ENCODE results near the gene DEPDC5.
"Not testable (repeated sequence)": the region's sequence is repeated elsewhere in the genome, so short reads cannot be mapped to it uniquely, and the experiment has no call there.

Gene DEPDC5

GRCh38 chr22:31749636-31750364 is 4.0 kb upstream of the DEPDC5 start, which contains the start of gene PRR14L:
TSS of gene PRR14L (minus strand) at chr22:31750132. CDS start at chr22:31738860, 11,272 bp downstream.
- peak; percentile 100 for DNase-seq

DNA sequence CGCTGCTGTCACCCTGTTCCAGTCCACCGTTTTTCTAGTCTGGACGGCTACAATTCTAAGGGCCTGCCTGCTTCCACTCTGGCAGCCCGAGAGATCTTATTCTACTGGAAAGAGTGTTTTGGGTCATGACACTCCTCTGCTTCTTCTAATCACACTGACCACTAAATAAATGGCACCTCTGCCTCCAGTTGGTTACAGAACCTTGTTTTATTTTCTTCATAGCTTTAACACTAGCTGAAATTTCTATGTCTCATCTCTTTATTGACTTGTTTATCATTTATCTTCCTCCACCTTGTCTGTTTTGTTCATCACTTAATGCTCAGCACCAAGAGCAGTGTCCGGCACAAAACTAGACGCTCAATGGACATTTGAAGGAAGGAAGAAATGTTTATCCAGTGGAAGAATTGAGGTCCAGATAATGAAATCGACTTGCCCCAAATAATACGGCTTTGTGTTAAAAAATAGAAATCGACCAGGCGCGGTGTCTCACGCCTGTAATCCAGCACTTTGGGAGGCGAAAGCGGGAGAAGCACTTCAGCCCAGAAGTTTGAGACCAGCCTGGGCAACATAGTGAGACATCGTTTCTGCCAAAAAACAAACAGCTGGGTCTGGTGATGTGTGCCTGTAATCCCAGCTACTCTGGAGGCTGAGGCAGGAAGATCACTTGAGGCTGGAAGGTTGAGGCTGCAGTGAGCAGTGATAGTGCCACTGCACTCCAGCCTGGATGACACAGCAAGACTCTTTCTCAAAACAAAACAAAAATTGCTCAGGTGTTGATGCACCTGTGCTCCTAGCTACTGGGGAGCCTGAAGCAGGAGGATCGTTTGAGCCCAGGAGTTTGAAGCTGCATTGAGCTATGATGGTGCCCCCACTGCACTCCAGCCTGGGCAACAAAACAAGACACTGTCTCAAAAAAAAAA is 3.2 kb upstream of the DEPDC5 start:
- DNase-seq: no peak

DNA sequence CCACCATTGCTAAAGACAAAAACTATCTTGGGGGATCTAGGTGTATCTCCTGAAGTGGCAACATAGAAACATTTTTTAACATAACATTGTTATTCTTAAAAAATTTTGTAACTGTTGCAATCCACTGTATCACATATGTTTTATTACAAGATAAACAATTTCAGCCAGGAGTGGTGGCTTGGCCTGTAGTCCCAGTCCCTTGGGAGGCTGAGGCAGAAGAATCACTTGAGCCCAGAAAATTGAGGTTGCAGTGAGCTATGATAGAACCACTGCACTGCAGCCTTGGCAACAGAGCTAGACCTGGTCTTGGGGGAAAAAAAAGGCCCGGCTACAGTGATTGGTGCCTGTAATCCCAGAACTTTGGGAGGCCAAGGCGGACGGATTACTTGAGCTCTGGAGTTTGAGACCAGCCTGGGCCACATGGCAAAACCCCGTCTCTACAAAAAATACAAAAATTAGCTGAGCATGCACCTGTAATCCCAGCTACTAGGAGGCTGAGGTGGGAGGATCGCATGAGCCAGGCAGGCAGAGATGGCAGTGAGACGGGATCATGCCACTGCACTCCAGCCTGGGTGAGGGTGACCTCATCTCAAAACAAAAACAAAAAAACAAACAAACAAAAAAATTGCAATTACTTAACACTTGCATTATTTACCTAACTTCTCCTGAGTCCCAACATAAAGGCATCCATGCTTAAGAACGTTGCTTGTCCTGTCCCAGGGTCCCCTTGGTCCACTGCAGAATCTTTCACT is 1.5 kb upstream of the DEPDC5 start:
- no peak for DNase-seq

- DNase-seq: peak; percentile 32
These were observed 700 bp upstream of the DEPDC5 start for GRCh38 chr22:31753005-31753633.

DNA sequence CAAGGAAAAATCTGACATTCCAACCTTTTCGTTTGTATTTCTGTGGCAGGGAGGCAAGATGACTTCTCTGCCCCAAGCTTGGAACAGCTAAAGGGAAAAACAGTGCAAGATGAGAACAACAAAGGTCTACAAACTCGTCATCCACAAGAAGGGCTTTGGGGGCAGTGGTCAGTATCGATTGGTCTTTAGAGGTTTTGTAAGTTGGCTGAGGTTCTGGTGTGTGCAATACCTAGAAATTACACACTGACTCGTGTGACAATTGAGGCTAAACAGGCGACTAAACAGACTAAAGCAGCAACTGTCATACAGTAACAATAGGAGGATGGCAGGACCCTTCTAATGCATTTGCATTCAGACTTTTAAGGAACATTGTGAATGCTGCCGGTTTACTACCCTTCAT is 994 bp downstream of the DEPDC5 start:
- DNase-seq: no peak

DNA sequence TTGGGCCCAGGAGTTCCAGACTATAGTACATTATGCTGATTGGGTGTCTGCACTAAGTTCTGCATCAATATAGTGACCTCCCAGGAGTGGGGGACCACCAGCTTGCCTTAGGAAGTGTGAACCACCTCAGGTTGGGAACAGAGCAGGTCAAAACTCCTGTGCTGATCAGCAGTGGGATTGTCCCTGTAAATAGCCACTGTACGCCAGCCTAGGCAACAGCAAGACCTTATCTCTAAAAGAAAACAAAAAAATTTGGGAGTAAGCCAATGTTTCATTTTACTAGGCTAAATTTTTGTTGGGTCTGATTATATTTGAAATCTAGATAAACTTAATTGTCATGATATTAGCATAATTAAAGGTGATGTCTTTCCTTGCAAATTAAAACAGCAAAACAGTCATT is 3.4 kb downstream of the DEPDC5 start:
- DNase-seq: no peak

- not testable (repeated sequence) for DNase-seq
These were observed 5.0 kb downstream of the DEPDC5 start for GRCh38 chr22:31758860-31759259.

DNA sequence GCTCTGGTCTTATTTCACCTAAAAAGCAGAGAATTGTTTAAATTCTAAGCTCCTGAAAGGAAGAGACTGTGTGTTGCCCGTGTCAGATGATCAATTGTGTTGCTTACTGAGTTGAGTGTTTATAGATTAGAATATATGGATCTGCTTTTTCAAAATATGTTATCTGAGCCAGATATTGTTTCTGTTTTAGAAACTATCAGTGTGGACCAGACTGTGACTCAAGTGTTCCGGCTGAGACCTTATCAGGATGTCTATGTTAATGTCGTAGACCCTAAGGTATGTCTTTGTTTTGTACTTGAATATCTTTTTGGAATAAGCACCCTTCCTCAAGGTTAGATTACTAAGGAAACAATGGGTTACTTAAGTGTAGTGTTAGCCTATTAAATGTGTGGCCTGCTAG is 11.0 kb downstream of the DEPDC5 start:
- DNase-seq: no peak

DNA sequence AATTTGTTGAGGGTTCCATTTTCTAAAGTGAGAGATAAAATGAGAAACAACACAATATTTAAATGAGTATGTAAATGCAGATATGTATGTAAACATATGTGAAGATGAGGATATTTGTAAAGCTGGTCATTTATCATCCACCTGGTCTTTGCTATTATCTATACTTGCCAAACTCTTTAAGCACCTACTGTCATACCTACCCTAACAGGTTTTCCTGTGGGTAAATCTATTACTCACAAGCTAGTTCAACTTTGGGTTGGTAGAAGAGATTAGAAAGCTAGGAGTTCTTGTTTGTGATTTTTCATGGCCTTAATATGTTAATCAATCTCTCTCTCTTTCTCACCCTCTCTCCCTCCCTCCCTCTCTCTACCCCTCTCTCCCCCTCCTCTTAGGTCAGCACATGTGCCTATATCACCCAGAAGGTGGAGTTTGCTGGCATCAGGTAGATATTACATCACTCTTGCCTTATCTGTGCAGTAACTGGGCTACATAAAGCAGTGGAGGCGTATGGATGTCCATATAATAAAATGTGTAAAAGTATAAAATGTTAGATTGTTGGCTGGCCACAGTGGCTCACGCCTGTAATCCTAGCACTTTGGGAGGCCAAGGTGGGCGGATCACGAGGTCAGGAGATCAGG is 14.7 kb downstream of the DEPDC5 start:
- no peak for DNase-seq

- no peak for DNase-seq
These were observed 19.6 kb downstream of the DEPDC5 start for GRCh38 chr22:31773416-31773815.

GRCh38 chr22:31776231-31776630 is 22.4 kb downstream of the DEPDC5 start:
- DNase-seq: no peak

DNA sequence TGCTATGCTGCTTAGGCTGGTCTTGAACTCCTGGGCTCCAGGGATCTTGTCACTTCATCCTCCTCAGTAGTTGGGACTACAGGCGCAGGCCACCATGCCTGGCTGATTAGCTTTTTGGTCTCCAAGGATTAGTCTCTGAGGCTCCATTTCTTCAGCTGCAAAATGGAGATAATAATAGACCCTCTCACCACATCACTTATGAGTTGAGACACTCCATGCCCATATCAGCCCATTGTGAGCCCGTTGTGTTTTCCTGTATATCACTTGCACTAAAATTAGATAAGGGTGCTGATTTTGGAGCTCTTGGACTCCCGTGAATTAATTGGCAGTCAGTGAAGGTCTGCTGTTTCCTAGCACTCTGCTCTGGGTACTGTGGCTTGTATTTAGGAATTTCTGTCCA is 36.0 kb downstream of the DEPDC5 start:
- no peak for DNase-seq

- no peak for DNase-seq
These were observed 36.4 kb downstream of the DEPDC5 start for GRCh38 chr22:31790240-31790639.

- not testable (repeated sequence) for DNase-seq
These were observed 45.5 kb downstream of the DEPDC5 start for GRCh38 chr22:31799358-31799757.

GRCh38 chr22:31800065-31800464 is 46.2 kb downstream of the DEPDC5 start:
- DNase-seq: no peak

DNA sequence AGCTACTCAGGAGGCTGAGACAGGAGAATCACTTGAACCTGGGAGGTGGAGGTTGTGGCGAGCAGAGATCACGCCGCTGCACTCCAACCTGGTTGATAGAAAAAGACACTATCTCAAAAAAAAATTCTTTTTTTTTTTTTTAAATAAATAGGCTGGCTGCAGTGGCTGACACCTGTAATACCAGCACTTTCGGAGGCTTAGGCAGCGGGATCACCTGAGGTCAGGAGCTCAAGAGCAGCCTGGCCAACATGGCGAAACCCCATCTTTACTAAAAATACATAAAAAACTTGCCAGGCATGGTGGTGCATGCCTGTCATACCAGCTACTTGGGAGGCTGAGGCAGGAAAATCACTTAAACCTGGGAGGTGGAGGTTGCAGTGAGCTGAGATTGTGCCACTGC is 47.0 kb downstream of the DEPDC5 start:
- not testable (repeated sequence) for DNase-seq

- DNase-seq: no peak
These were observed 48.8 kb downstream of the DEPDC5 start for GRCh38 chr22:31802575-31802974.

- DNase-seq: no peak
These were observed 52.9 kb downstream of the DEPDC5 start for GRCh38 chr22:31806751-31807150.

DNA sequence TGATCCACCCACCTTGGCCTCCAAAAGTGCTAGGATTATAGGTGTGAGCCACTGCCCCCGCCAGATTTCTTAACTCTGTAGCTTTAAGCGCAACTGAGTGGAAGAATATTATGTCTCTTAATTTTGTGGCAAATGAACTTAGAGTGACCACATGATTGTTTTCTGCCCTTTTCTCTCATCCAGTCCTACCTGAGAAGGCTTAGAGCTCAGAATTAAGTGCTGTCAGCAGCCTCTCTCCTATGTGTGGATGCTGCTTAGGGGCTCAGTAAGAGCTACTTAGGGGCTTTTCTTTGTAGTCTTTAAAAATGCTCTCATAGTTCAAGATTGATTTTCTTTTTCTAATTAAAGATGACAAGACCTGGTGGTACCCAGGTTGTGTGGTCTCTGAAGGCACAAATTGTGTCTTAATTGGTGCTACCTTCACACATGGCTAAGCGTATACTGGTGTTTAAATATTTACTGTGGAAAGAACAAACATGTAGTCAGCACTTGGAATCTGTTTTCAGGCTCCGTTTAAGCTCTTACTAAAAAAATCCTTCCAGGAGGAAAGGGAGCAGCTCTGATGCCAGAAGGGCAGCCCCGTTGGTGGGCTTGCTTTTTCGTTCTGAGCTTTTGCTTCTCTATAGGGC is 59.3 kb downstream of the DEPDC5 start:
- no peak for DNase-seq

GRCh38 chr22:31813898-31814297 is 60.1 kb downstream of the DEPDC5 start:
- DNase-seq: not testable (repeated sequence)

DNA sequence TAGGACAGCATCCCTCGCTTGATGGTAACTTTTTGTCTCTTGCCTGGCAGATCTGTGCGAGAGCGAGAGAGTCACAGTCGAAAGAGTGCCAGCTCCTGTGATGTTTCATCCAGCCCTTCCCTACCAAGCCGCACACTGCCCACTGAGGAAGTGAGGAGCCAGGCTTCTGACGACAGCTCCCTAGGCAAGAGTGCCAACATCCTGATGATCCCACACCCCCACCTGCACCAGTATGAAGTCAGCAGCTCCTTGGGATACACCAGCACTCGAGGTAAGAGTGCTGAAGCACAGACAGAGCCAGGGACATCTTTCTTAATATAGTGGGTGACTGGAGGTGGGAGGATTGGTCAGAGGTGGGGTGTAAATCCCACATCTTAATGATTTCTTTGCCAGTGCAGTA is 61.1 kb downstream of the DEPDC5 start:
- DNase-seq: no peak

DNA sequence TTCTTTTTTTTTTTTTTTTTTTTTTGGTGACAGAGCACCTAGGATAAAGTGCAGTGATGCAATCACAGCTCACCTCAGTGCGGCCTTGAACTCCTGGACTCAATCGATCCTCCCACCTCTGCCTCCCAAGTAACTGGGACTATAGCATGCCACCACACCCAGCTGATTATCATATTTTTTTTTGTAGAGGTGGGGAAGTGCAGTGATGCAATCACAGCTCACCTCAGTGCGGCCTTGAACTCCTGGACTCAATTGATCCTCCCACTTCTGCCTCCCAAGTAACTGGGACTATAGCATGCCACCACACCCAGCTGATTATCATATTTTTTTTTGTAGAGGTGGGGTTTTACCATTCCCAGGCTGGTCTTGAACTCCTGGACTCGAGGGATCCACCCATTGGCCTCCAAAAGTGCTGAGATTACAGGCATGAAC is 61.6 kb downstream of the DEPDC5 start:
- DNase-seq: not testable (repeated sequence)

Data from stimulated activated CD8-positive, alpha-beta memory T cell treated with anti-CD3 and anti-CD28 coated beads, Interleukin-4, amount 100 ng/mL, for 48 hours (primary cell).